GM12801 (cell line): Measurements from ENCODE around the gene RAB3IP.

ENCODE experiments used
- TF ChIP-seq, protein P1 (sequence below): IDR thresholded peaks from one replicate; pipeline ENCODE4 v1.5.1; 2011; ENCODE audit warnings: control low read depth; ENCODE audit not compliant: insufficient read length; ENCODE audit errors: extremely low read depth

The RAB3IP gene

DNA sequence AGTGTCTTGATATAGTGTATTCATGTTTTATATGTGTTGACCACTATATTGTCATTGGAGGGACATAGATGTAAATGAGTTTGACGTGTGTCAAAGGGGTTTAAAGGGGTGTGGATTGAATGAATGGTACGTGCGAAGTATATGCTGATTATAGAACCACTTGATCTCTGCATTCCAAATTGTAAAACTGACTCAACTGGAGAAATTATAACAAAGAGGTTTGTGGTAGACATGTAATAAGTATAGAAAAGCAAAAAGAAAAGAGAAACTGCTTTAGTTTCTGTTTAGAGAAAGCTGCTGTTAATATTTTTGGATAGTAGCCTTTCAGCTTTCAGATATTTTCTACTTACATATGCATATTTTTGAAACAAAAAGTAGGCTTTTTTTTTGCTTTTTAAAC is 77.4 kb downstream of the RAB3IP start:
- TF ChIP-seq, protein P1, sequence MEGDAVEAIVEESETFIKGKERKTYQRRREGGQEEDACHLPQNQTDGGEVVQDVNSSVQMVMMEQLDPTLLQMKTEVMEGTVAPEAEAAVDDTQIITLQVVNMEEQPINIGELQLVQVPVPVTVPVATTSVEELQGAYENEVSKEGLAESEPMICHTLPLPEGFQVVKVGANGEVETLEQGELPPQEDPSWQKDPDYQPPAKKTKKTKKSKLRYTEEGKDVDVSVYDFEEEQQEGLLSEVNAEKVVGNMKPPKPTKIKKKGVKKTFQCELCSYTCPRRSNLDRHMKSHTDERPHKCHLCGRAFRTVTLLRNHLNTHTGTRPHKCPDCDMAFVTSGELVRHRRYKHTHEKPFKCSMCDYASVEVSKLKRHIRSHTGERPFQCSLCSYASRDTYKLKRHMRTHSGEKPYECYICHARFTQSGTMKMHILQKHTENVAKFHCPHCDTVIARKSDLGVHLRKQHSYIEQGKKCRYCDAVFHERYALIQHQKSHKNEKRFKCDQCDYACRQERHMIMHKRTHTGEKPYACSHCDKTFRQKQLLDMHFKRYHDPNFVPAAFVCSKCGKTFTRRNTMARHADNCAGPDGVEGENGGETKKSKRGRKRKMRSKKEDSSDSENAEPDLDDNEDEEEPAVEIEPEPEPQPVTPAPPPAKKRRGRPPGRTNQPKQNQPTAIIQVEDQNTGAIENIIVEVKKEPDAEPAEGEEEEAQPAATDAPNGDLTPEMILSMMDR, result no peak

DNA sequence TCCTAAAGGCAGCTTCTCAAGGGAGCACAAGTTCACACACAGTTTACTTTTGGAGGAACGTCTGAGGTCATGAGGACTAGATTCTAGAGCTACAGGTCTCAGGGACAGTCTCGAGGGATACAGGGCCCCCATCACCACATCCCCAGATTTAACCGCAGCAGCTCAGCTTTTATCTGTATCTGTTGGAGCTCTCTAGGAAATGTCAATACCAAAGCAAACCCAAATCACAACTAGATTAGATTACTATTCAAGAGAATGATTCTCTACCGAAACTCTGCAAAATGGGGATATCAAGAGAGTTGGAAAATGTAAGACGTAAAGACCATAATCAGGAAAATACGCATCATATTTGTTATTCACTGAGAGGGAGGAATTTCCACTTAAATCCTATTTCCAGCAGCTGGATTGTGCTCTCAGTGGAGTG is 82.4 kb downstream of the RAB3IP start:
- TF ChIP-seq, protein P1, result no peak

DNA sequence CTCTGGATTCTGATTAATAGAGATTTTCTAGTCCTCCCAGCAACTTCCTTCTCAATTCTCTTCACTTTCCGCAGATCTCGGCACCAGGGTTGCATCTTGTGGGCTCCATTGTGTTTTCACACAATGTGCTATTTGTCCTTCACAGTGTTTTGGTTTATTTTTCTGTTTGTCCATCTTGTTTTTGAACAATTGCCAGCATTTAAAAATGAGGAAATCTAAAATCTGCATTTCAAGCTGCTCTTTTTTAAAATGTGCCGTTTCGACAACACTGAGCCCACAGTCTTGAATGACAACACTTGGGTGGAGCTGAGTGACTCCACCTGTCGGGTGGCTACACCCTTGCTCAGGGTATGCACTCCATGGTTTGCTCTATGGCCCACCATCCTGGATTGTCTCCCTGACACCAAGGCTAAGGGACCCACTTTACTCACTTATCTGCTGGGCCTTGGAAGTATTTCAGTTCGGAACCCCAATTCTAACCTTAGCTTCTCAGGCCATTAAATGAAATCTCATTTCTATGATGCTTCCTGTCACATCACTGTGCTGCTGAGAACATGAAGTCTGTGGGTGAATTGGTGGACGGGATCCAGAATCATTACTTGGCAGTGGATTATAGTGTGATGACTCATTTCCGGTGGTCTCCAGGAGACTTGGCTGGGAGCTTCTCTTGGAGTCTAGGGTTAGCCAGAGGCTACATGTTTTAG is 82.9 kb downstream of the RAB3IP start:
- TF ChIP-seq, protein P1, result no peak

DNA sequence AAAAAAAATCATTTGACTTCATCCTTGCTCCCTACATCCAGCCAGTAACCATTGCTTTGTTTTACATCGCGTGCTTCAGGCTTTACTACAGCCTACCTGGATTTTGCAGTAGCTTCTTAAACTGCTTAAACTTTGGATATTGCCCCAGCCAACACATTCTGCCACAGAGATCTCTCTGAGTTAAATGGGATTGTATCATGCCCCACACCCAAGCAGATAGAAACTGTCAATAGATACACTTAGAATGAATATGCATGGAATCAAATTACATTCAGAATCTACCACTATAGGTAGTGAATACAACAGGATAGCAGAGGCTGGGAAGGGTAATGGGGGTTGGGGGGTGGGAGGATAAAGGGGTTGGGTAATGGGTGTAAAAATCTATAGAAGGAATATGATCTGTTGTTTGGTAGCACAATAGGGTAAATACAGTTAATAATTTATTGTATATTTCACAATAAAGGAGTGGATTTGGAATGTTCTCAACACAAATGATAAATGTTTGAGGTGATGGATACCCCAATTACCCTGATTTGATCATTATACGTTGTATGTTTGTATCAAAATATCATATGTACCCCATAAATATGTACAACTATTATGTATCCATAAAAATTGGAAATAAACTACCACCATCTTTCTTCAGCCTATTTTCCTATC is 83.7 kb downstream of the RAB3IP start:
- TF ChIP-seq, protein P1, result no peak

DNA sequence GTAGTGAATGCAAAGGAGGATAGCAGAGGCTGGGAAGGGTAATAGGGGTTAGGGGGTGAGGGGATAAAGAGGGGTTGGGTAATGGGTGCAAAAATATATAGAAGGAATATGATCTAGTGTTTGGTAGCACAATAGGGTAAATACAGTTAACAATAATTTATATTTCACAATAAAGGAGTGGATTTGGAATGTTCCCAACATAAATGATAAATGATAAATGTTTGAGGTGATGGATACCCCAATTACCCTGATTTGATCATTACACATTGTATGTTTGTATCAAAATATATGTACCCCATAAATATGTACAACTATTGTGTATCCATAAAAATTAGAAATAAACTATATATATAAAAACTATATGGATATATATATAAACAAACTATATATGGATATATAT is 85.4 kb downstream of the RAB3IP start:
- TF ChIP-seq, protein P1, result no peak

DNA sequence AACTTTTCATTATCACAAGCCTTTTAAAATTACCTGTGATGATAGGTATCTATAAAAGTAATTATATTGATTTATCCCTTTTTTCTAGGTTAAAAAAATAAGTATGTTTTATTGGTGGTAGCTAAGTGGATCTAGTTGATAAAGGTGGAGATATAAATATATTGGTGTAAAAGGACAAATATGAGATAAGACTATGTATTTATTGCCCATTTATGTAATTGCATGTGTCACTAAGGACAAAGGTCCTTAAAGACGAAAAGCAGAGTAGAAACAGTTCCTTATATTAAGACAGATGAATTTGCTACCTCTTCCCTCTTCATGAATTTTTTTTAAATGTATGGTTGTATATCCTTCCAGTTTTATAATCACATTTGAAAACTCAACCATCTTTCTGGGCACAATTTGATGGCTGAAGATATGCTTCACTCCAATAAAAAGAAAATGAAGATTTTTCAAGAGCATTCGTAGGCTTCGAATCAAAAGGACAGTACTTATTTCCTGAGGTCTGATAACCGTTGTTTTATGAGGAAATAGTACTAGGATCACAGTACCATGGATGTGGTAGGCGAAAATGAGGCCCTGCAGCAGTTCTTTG is 86.4 kb downstream of the RAB3IP start, which contains the start of gene MYRFL:
MYRFL (plus strand) TSS at position 262 of the 595 bp plus-strand sequence; CDS start at position 553, 291 bp downstream.
- TF ChIP-seq, protein P1, result no peak

DNA sequence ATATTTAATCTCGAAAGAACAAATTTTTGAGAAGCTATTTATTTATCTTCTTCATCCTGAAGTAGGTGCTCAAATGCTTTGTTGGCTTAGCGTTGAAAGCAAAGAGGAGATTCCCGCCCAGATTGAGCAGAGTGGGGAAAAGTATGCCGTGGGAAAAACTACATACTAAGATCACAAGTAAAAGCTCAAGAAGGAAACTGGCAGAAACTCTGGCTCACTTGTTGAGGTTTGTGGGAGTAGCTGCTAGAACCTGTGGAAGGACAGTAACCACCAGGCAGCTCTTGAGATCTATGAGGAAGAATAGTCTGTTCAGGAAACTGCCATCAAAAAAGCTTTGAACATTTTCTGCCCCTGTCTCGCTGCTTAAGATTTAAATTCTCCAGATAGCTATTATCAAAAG is 90.2 kb downstream of the RAB3IP start:
- TF ChIP-seq, protein P1, result no peak
